AG04450 (cell line): ENCODE measurements around the gene CDC42BPA. TPM values are rescaled to one million over a fixed set of nuclear protein-coding genes. Genes with fewer than 3 reads are reported as not detected.

Experiments used
- CTCF ChIA-PET: fragments of 300-600, 350-600 bp; formaldehyde crosslinking; extraction: SDS; loops from one replicate; lab custom pipeline; 2022; ENCODE audit warnings: antibody characterized with exemption, inconsistent platforms; lab: Charles Lee
- POLR2A ChIA-PET: fragments of 350-600 bp; formaldehyde crosslinking; extraction: SDS; loops from one replicate; lab custom pipeline; 2021; ENCODE audit warnings: antibody characterized with exemption, inconsistent platforms; lab: Yijun Ruan, JAX
- DNase-seq: peaks from one replicate; pipeline ENCODE4 v3.0.0-alpha.2; 2011; ENCODE audit warnings: low read depth, low spot score
- H3K27ac ChIP-seq: one replicate; pipeline ENCODE4 v1.5.1; 2012; ENCODE audit warnings: low read depth, low read length, control low read depth
- H3K27me3 ChIP-seq: one replicate; pipeline ENCODE4 v1.6.0; 2012; ENCODE audit warnings: low read length; ENCODE audit not compliant: control insufficient read depth, insufficient read depth
- H3K4me3 ChIP-seq: 2 replicates; pipeline ENCODE4 v1.5.1; 2011; ENCODE audit warnings: mild to moderate bottlenecking, low read depth, low read length, control low read depth
- H3K9me3 ChIP-seq: 2 replicates; pipeline ENCODE4 v1.5.1; 2012; ENCODE audit warnings: low read length; ENCODE audit not compliant: control insufficient read depth, insufficient read depth
- CTCF ChIP-seq: IDR thresholded peaks from 2 replicates; pipeline ENCODE4 v1.5.1; 2011; ENCODE audit warnings: low read depth, low read length, control low read depth, inconsistent platforms
- polyA plus RNA-seq: library from polyadenylated mRNA; depleted of rRNA; stranded (reverse); fragments of >200 nt; gene quantifications from 2 replicates; pipeline ENCODE4 v1.2.3, GENCODE V29; 2011

Gene CDC42BPA
- polyA plus RNA-seq, 1 experiment: 30.7 TPM

- no peak overlapping the region for H3K27ac ChIP-seq
- POLR2A ChIA-PET: no interaction called here
- no peak overlapping the region for H3K4me3 ChIP-seq
- H3K9me3 ChIP-seq: no peaks in the 10 kb centered on the region
- H3K27me3 ChIP-seq: peaks cover 4% of the 10 kb centered on the region
- no peak for DNase-seq
- CTCF ChIA-PET: no interaction called here
- TF ChIP-seq CTCF: no peak
Measured at GRCh38 chr1:226946841-226947240, 371.5 kb downstream of the CDC42BPA start.

DNA sequence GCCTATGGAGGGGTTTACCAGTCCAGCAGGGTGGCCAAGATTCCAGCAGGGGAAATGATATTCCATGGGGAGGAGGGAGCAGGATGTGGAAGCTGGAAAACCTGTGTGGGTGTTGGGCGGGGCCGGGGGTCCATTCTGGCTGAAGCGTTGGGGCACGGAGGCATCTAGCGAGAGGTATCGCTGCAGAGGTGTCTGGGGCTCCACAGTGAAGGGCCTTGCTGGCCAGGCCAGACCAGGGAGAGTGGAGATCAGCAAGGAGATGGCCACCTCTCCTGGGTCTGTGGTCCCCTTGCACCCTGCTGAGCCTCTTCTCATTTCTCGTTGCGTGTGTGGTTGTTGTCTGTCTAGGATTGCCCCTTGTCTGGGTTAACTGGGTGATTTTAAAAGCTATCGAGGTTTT, 372.0 kb downstream of the CDC42BPA start:
- ChIA-PET POLR2A (no interaction called here), CTCF (no interaction called here)
- H3K4me3 ChIP-seq: no peak overlapping the region
- H3K9me3 ChIP-seq: no peaks in the 10 kb centered on the region
- no peak overlapping the region for H3K27ac ChIP-seq
- TF ChIP-seq CTCF: no peak
- H3K27me3 ChIP-seq: peaks cover 4% of the 10 kb centered on the region
- DNase-seq: no peak

- ChIA-PET CTCF (interaction anchor here (0.5 kb wide), 1 partner anchor 15 kb away, joined by 5 read pairs; no protein-coding TSS in a partner anchor), POLR2A (no interaction called here)
- no peak for TF ChIP-seq CTCF
- peaks cover 4% of the 10 kb centered on the region for H3K27me3 ChIP-seq
- H3K9me3 ChIP-seq: no peaks in the 10 kb centered on the region
- no peak overlapping the region for H3K4me3 ChIP-seq
- H3K27ac ChIP-seq: no peak overlapping the region
- no peak for DNase-seq
Measured at GRCh38 chr1:226945858-226946245, 372.4 kb downstream of the CDC42BPA start.

- H3K27ac ChIP-seq: no peak overlapping the region
- ChIA-PET CTCF (interaction anchor here (0.5 kb wide), 1 partner anchor 14 kb away, joined by 5 read pairs; no protein-coding TSS in a partner anchor), POLR2A (no interaction called here)
- TF ChIP-seq CTCF: no peak
- no peak for DNase-seq
- no peak overlapping the region for H3K4me3 ChIP-seq
- no peaks in the 10 kb centered on the region for H3K9me3 ChIP-seq
- H3K27me3 ChIP-seq: peaks cover 4% of the 10 kb centered on the region
Measured at GRCh38 chr1:226945106-226945857, 373.0 kb downstream of the CDC42BPA start.

GRCh38 chr1:226943927-226944326, 374.4 kb downstream of the CDC42BPA start:
- ChIA-PET POLR2A (no interaction called here), CTCF (no interaction called here)
- no peak overlapping the region for H3K4me3 ChIP-seq
- no peaks in the 10 kb centered on the region for H3K9me3 ChIP-seq
- no peak for DNase-seq
- TF ChIP-seq CTCF: no peak
- peaks cover 4% of the 10 kb centered on the region for H3K27me3 ChIP-seq
- H3K27ac ChIP-seq: no peak overlapping the region
